ENCODE data around the gene RLBP1.
"Not testable (repeated sequence)": the region's sequence is repeated elsewhere in the genome, so short reads cannot be mapped to it uniquely, and the experiment has no call there.

RLBP1 gene

GRCh38 chr15:89221543-89221942, at the start of gene RLBP1:
Gene RLBP1 (minus strand): TSS chr15:89221579. CDS start chr15:89218975, 2,604 bp downstream.
- DNase-seq = no peak

GRCh38 chr15:89250142-89250541, 28.8 kb upstream of the RLBP1 start:
- not testable (repeated sequence) for DNase-seq

DNA sequence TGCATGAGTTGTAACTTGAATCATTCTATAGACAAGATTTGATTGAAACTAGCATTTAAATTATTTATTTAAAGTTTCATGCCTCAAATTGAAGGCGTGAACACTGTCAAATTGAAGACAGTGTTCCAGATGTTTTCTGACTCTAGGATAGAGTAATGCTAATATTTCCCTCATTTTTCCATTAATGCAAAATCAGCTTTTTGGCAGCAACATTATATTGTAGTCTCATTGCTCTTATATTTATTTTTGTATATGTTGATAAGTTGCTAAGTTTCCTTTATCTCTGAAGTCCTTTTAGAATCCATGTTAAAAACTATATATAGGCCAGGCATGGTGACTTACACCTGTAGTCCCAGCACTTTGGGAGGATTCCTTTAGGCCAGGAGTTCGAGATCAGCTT, 27.2 kb upstream of the RLBP1 start:
- DNase-seq = no peak

DNA sequence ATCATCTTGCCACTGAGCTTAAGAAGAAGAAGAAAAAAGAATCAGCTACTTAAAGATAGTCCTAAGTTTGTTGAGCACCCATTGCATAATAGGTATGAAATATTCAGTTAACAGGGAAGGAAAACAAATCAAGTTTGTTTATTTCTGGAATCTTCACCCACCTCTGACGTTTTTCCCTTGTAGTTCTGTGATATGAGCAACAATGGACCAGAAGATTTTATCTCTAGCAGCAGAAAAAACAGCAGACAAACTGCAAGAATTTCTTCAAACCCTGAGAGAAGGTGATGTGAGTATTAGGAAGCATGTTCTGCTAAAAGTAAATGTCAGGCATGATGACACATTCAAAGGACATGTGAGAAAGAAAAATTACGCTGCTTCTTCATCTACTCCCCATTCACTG, 26.1 kb upstream of the RLBP1 start:
- no peak for DNase-seq

DNA sequence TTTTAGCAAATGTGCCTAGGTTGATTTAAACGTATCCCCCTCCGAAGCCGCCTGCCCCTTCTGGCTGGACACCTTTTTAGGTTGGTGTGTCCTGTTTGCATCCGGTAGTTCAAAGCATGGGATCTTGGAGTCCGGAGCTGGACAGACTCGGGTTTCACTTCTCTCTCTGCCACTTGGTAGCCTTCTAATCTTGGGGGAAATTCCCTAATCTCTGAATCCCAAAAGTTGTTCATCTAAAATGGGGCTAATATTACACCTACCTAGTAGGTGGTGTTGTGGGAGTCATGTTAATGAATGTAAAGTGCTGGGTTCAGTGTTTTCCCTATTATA, 23.2 kb upstream of the RLBP1 start:
- no peak for DNase-seq

DNA sequence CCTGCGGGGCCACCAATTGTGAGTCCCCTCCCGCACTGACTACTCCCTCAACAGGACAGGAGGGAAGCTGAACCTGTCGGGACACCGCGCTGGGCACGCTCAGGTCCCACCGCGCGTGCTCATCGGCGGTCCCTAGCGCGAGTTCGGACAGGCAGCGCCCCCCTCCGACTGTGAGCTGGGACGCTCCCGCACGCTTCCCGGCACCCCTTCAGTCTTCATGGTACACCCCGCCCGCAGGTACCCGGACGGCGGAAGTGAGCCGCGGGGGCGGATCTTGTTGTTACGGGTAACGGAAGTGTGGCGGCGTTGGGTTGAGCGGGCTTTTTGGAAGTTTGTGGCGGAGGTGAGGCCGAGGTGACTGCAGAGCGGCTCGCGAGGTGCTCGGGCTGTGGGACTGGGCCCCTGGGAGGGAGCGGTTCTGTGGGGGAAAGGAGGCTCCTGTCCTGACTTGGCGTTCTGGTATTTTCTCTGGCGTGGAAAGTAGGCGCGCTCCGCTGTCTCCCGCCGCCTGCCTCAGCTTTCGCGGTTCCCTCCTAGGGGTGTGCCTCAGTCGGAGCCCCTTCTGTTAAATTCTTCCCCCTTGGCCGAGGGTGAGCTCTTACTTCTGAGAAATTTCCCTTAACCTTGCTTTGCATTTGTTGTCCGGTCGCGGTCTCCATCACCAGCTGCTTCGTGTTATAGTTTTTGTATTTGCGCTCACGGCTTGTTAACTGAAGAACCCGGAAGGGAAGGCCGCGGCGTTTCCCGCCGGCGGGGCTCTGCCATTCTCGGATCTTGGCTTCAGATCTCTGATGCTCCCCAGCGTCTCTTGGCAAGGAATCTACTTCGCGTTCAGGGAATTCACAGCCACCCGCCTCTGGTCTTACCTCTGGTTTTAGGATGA, 22.6 kb upstream of the RLBP1 start, which contains the start of gene FANCI:
TSS of gene FANCI (plus strand) at position 289 of the 883 bp plus-strand sequence. CDS start 3,669 bp downstream, outside the sequence.
- peak; percentile 91 for DNase-seq

GRCh38 chr15:89243046-89243690, 21.8 kb upstream of the RLBP1 start:
- peak; percentile 22 for DNase-seq

DNA sequence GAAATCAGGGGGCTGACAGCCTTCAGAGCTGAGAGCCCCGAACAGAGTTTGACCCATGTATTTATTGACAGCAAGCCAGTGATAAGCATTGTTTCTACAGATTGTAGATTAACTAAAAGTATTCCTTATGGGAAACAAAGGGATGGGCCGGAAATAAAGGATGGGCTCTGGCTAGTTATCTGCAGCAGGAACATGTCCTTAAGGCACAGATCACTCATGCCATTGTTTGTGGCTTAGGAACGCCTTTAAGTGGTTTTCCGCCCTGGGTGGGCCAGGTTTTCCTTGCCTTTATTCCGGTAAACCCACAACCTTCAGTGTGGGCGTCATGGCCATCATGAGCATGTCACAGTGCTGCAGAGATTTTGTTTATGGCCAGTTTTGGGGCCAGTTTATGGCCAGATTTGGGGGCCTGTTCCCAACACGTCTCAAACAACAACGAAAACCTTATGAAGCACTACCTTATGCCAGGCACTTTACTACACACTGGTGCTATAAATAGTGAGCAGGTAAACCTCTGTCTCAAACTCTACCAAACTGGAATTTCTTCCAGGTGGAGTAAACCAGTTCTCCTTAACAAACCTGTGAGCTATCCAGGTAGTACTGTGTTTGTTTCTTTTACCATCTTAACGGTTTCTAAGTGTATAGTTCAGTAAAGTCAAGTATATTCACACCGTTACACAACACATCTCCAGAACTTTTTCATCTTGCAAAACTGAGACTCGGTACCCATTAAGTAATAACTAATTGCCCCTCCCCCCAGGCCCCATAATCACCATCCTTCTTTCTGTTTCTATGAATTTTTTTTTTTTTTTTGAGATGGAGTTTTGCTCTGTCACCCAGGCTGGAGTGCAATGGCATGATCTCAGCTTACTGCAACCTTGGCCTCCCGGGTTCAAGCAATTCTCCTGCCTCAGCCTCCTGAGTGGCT, 18.8 kb upstream of the RLBP1 start:
- DNase-seq = not testable (repeated sequence)

GRCh38 chr15:89231832-89232231, 10.5 kb upstream of the RLBP1 start:
- no peak for DNase-seq

GRCh38 chr15:89230277-89230676, 8.9 kb upstream of the RLBP1 start:
- no peak for DNase-seq

- DNase-seq = no peak
These were observed 6.0 kb upstream of the RLBP1 start for GRCh38 chr15:89227425-89227824.

- DNase-seq = no peak
These were observed 5.2 kb upstream of the RLBP1 start for GRCh38 chr15:89226359-89227221.

GRCh38 chr15:89225588-89225987, 4.2 kb upstream of the RLBP1 start:
- no peak for DNase-seq

- DNase-seq = no peak
These were observed 2.8 kb downstream of the RLBP1 start for GRCh38 chr15:89218531-89218930.

- no peak for DNase-seq
These were observed 3.5 kb downstream of the RLBP1 start for GRCh38 chr15:89217686-89218376.

- no peak for DNase-seq
These were observed 4.3 kb downstream of the RLBP1 start for GRCh38 chr15:89217031-89217430.

DNA sequence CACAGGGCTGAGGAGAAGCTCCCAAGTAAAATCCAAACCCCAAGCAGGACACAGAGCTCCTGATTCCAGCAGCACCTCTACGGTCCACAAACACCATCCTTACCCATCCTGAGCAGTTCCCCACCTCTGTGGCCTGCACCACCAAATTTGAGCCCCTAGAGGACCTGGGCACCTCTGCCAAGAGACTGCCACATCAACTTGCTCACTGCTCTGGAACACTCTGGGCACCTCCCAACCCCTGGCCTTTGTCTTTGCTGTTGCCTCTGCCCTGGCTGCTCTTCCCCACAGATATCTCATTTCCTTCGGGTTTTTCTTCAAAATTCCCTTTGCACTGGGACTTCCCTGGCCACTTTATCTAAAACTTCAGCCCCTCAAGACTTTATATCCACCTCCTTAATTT, 5.8 kb downstream of the RLBP1 start:
- DNase-seq = no peak

DNA sequence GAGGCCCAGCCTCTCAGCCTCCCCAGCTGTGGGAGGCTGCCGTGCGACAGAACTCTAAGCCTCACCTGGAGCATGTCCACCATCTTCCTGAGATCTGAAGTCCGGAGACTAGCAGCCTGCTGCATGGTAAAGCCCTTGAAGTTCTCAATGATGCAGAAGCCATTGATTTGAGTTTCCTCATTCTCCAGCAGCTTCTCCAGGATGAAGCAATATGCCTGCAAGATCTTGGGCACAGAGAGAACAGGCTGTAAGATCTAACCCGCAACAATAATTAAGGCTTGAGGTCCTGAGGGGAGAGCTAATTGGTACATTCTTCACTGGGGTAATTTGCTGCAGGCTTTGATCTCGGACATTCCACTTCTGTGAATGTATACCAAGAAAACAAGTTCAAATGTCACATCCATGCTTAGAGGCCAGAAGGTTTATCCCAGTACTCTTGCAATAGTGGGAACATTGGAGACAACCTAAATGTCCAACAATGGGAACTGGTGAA, 9.7 kb downstream of the RLBP1 start:
- DNase-seq = no peak

- DNase-seq = no peak
These were observed 12.3 kb downstream of the RLBP1 start for GRCh38 chr15:89209057-89209456.

- no peak for DNase-seq
These were observed 13.1 kb downstream of the RLBP1 start for GRCh38 chr15:89208256-89208655.

GRCh38 chr15:89206908-89207331, 14.5 kb downstream of the RLBP1 start:
- DNase-seq = peak; percentile 50
